ENCODE measurements around the gene STK25.

DNA sequence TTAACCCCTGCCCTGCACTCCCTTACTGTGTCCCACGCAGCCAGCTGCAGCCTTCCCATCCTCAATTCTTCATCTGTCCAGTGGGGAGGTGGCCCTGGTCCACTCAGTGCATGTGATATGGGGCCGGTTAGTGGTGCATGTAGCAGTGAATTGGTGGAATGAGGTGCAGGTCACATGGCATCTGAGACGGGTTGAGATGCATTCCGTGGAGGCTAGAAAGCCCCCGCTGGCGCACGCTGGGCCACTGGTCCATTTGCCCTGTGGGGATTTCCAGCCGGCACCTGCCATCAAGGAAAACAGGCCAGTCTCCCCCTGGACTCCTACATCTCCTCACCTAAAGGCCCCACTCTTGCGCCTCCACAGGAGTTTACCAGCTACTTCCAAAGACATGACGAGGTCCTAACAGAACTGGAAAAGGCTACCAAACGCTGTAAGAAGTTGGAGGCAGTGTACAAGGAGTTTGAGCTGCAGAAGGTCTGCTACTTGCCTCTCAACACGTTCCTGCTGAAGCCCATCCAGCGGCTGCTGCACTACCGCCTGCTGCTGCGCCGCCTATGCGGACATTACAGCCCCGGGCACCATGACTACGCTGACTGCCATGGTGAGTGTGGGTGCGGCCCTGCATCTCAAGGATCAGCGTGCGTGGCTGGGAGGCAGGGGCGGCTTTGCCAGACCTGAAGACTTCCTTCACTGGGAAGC, 40.5 kb downstream of the STK25 start:
- TF ChIP-seq, protein P1, sequence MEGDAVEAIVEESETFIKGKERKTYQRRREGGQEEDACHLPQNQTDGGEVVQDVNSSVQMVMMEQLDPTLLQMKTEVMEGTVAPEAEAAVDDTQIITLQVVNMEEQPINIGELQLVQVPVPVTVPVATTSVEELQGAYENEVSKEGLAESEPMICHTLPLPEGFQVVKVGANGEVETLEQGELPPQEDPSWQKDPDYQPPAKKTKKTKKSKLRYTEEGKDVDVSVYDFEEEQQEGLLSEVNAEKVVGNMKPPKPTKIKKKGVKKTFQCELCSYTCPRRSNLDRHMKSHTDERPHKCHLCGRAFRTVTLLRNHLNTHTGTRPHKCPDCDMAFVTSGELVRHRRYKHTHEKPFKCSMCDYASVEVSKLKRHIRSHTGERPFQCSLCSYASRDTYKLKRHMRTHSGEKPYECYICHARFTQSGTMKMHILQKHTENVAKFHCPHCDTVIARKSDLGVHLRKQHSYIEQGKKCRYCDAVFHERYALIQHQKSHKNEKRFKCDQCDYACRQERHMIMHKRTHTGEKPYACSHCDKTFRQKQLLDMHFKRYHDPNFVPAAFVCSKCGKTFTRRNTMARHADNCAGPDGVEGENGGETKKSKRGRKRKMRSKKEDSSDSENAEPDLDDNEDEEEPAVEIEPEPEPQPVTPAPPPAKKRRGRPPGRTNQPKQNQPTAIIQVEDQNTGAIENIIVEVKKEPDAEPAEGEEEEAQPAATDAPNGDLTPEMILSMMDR (IDR thresholded peaks at IDR 0.05) = no peak
- TF ChIP-seq POLR2A (IDR thresholded peaks at IDR 0.05) = no peak

All from stomach (tissue), 4 donors.